RWPE2 (cell line): Measurements from ENCODE around the gene CIITA.

Experiments used
- ATAC-seq: fragments of 200-7000 bp; cut with Tn5 transposase; 3 replicates; pipeline ENCODE4 v1.9.1; 2021; ENCODE audit warnings: low read depth
- DNase-seq: peaks from one replicate; pipeline ENCODE4 v3.0.0-alpha.2; 2020; ENCODE audit warnings: low spot score
- H3K27ac ChIP-seq: fragments of 450-650 bp; 2 replicates; pipeline ENCODE4 v1.5.1; 2017; ENCODE audit warnings: mild to moderate bottlenecking; ENCODE audit not compliant: poor library complexity, severe bottlenecking
- H3K27me3 ChIP-seq: fragments of 250-450 bp; sonication (Bioruptor Pico); 2 replicates; pipeline ENCODE4 v1.5.1; 2021; ENCODE audit warnings: mild to moderate bottlenecking, moderate library complexity; ENCODE audit not compliant: insufficient read depth, poor library complexity, severe bottlenecking
- H3K36me3 ChIP-seq: fragments of 250-450 bp; sonication (Bioruptor Pico); 2 replicates; pipeline ENCODE4 v1.5.1; 2020; ENCODE audit warnings: low read depth, mild to moderate bottlenecking, moderate library complexity
- H3K4me1 ChIP-seq: fragments of 250-450 bp; sonication (Bioruptor Pico); 2 replicates; pipeline ENCODE4 v1.5.1; 2021; ENCODE audit warnings: mild to moderate bottlenecking, moderate library complexity; ENCODE audit not compliant: insufficient read depth, poor library complexity, severe bottlenecking
- H3K4me3 ChIP-seq: fragments of 250-450 bp; sonication (Bioruptor Pico); 2 replicates; pipeline ENCODE4 v1.5.1; 2021; ENCODE audit warnings: mild to moderate bottlenecking, moderate library complexity; ENCODE audit not compliant: severe bottlenecking
- H3K9me3 ChIP-seq: fragments of 250-450 bp; sonication (Bioruptor Pico); 2 replicates; pipeline ENCODE4 v1.5.1; 2021; ENCODE audit warnings: mild to moderate bottlenecking, moderate library complexity; ENCODE audit not compliant: severe bottlenecking
- CTCF ChIP-seq: fragments of 450-650 bp; IDR thresholded peaks from one replicate; pipeline ENCODE4 v1.5.1; 2017; ENCODE audit warnings: mild to moderate bottlenecking, moderate library complexity; ENCODE audit not compliant: poor library complexity, severe bottlenecking

CIITA gene

GRCh38 chr16:10859020-10859419, 18.0 kb upstream of the CIITA start:
- ATAC-seq = no peak
- H3K36me3 ChIP-seq = no peaks in the 10 kb centered on the region
- H3K27me3 ChIP-seq = no peaks in the 10 kb centered on the region
- H3K4me1 ChIP-seq = peaks cover 16% of the 10 kb centered on the region
- no peak for DNase-seq
- H3K27ac ChIP-seq = no peak overlapping the region
- no peak overlapping the region for H3K4me3 ChIP-seq
- H3K9me3 ChIP-seq = no peaks in the 10 kb centered on the region
- no peak for TF ChIP-seq CTCF

GRCh38 chr16:10859658-10860057, 17.3 kb upstream of the CIITA start:
- Histone ChIP-seq H3K36me3 (no peaks in the 10 kb centered on the region), H3K27me3 (no peaks in the 10 kb centered on the region), H3K4me3 (no peak overlapping the region), H3K9me3 (no peaks in the 10 kb centered on the region), H3K4me1 (peaks cover 16% of the 10 kb centered on the region), H3K27ac (no peak overlapping the region)
- ATAC-seq = peak; percentile 78
- no peak for DNase-seq
- TF ChIP-seq CTCF = no peak

GRCh38 chr16:10862438-10862837, 14.6 kb upstream of the CIITA start:
- DNase-seq (peak; percentile 81), ATAC-seq (peak; percentile 95)
- H3K27me3 ChIP-seq = no peaks in the 10 kb centered on the region
- H3K9me3 ChIP-seq = no peaks in the 10 kb centered on the region
- H3K4me3 ChIP-seq = no peak overlapping the region
- H3K36me3 ChIP-seq = no peaks in the 10 kb centered on the region
- TF ChIP-seq CTCF = no peak
- peak overlapping the region; percentile 19 for H3K27ac ChIP-seq
- peaks cover 16% of the 10 kb centered on the region for H3K4me1 ChIP-seq

- Histone ChIP-seq H3K9me3 (no peaks in the 10 kb centered on the region), H3K27me3 (no peaks in the 10 kb centered on the region), H3K4me1 (peaks cover 18% of the 10 kb centered on the region), H3K36me3 (no peaks in the 10 kb centered on the region), H3K27ac (no peak overlapping the region), H3K4me3 (no peak overlapping the region)
- ATAC-seq (no peak), DNase-seq (no peak)
- no peak for TF ChIP-seq CTCF
These were observed 10.7 kb upstream of the CIITA start for GRCh38 chr16:10865991-10866966.

GRCh38 chr16:10867199-10867598, 9.8 kb upstream of the CIITA start:
- no peak overlapping the region for H3K27ac ChIP-seq
- H3K9me3 ChIP-seq = no peaks in the 10 kb centered on the region
- H3K4me1 ChIP-seq = peaks cover 19% of the 10 kb centered on the region
- no peak overlapping the region for H3K4me3 ChIP-seq
- no peak for ATAC-seq
- H3K36me3 ChIP-seq = no peaks in the 10 kb centered on the region
- DNase-seq = no peak
- TF ChIP-seq CTCF = no peak
- no peaks in the 10 kb centered on the region for H3K27me3 ChIP-seq
